ENCODE results near the gene CBLIF. TPM values are rescaled to one million over a fixed set of nuclear protein-coding genes. Genes with fewer than 3 reads are reported as not detected.
"Not testable (repeated sequence)": the region's sequence is repeated elsewhere in the genome, so short reads cannot be mapped to it uniquely, and the experiment has no call there.

Gene CBLIF
- total RNA-seq, 1 donor from 2014 or later: not detected

GRCh38 chr11:59792507-59792906 lies 52.8 kb downstream of the CBLIF start:
- peaks cover 21% of the 10 kb centered on the region for H3K36me3 ChIP-seq (ENCODE audit: control insufficient read depth, insufficient read depth, low read length)
- DNase-seq (ENCODE audit: low read depth): no peak
- H3K4me3 ChIP-seq (ENCODE audit: low read depth, low read length): no peak overlapping the region
- TF ChIP-seq, protein P1, sequence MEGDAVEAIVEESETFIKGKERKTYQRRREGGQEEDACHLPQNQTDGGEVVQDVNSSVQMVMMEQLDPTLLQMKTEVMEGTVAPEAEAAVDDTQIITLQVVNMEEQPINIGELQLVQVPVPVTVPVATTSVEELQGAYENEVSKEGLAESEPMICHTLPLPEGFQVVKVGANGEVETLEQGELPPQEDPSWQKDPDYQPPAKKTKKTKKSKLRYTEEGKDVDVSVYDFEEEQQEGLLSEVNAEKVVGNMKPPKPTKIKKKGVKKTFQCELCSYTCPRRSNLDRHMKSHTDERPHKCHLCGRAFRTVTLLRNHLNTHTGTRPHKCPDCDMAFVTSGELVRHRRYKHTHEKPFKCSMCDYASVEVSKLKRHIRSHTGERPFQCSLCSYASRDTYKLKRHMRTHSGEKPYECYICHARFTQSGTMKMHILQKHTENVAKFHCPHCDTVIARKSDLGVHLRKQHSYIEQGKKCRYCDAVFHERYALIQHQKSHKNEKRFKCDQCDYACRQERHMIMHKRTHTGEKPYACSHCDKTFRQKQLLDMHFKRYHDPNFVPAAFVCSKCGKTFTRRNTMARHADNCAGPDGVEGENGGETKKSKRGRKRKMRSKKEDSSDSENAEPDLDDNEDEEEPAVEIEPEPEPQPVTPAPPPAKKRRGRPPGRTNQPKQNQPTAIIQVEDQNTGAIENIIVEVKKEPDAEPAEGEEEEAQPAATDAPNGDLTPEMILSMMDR (IDR thresholded peaks at IDR 0.05; ENCODE audit: insufficient read depth, low read length, severe bottlenecking): no peak
- no peak for FAIRE-seq
- no peaks in the 10 kb centered on the region for H3K27me3 ChIP-seq (ENCODE audit: control insufficient read depth, insufficient read depth, low read length)

DNA sequence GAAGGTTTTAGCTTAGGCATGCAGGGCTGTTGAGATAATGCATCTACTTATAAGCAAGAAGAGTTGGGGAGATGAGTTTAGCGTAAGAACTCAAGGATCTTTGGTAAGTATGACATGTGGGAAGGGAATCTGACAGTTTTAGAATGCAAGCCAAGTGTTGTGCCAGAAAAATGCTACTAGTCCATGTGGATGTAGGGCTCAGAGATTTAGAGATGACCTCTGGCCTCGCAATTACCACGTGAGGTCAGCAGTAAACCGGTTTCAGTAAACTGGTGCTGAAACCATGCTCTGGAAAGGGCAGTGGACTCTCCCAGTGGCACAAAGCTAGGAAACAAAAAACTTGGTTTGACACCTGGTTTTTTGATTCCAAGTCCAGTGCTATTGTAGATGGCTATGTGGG lies 53.7 kb downstream of the CBLIF start:
- Histone ChIP-seq H3K27me3 (ENCODE audit: control insufficient read depth, insufficient read depth, low read length) (no peaks in the 10 kb centered on the region), H3K4me3 (ENCODE audit: low read depth, low read length) (no peak overlapping the region), H3K36me3 (ENCODE audit: control insufficient read depth, insufficient read depth, low read length) (peaks cover 21% of the 10 kb centered on the region)
- FAIRE-seq (no peak), DNase-seq (ENCODE audit: low read depth) (no peak)
- TF ChIP-seq, protein P1 (IDR thresholded peaks at IDR 0.05; ENCODE audit: insufficient read depth, low read length, severe bottlenecking): no peak

GRCh38 chr11:59787816-59788215 lies 57.5 kb downstream of the CBLIF start:
- FAIRE-seq (no peak), DNase-seq (ENCODE audit: low read depth) (peak; percentile 82)
- Histone ChIP-seq H3K4me3 (ENCODE audit: low read depth, low read length) (no peak overlapping the region), H3K27me3 (ENCODE audit: control insufficient read depth, insufficient read depth, low read length) (no peaks in the 10 kb centered on the region), H3K36me3 (ENCODE audit: control insufficient read depth, insufficient read depth, low read length) (peaks cover 11% of the 10 kb centered on the region)
- TF ChIP-seq, protein P1 (IDR thresholded peaks at IDR 0.05; ENCODE audit: insufficient read depth, low read length, severe bottlenecking): no peak

DNA sequence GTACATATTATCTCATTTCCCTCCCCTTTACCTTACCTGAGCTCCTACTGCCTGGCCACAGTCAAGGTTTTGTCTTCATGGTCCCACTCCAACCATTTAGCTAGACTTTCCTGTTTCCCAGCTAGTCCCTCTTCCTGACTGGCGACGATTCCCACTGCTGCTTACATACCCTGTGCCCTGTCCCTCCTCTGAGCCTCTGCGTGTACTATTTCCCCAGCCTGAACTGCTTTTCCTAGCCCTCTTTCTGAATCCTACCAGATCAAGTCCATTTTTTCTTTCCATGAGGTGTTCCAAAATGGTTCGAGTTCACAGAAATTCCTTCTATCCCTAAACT lies 58.1 kb downstream of the CBLIF start:
- TF ChIP-seq, protein P1 (IDR thresholded peaks at IDR 0.05; ENCODE audit: insufficient read depth, low read length, severe bottlenecking): no peak
- FAIRE-seq: no peak

DNA sequence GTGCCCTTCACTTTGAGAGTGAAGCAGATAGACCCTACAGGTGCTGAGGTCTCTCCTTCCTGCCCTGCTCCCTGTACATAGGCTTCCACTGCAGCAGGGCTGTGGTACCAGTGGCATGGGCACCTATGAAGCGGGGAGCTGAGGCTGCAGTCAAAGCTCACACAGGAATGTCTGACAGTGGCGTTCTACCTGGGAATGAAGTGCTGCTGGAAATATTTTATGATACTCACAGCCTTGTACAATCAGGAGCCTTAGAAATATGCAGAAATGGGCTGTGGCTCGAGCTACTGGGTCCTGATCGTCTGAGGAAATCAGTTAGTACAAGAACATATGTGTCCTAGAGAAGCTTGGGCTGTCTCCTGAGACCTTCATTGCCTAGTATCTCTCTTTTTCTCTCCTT lies 59.5 kb downstream of the CBLIF start:
- Histone ChIP-seq H3K36me3 (ENCODE audit: control insufficient read depth, insufficient read depth, low read length) (peaks cover 4% of the 10 kb centered on the region), H3K4me3 (ENCODE audit: low read depth, low read length) (no peak overlapping the region), H3K27me3 (ENCODE audit: control insufficient read depth, insufficient read depth, low read length) (no peaks in the 10 kb centered on the region)
- FAIRE-seq: no peak
- TF ChIP-seq, protein P1 (IDR thresholded peaks at IDR 0.05; ENCODE audit: insufficient read depth, low read length, severe bottlenecking): no peak
- no peak for DNase-seq (ENCODE audit: low read depth)

More for the DNA sequence above, 58.1 kb downstream of the CBLIF start:
- Histone ChIP-seq H3K4me3 (ENCODE audit: low read depth, low read length) (no peak overlapping the region), H3K27me3 (ENCODE audit: control insufficient read depth, insufficient read depth, low read length) (no peaks in the 10 kb centered on the region), H3K36me3 (ENCODE audit: control insufficient read depth, insufficient read depth, low read length) (peaks cover 11% of the 10 kb centered on the region)
- no peak for DNase-seq (ENCODE audit: low read depth)

DNA sequence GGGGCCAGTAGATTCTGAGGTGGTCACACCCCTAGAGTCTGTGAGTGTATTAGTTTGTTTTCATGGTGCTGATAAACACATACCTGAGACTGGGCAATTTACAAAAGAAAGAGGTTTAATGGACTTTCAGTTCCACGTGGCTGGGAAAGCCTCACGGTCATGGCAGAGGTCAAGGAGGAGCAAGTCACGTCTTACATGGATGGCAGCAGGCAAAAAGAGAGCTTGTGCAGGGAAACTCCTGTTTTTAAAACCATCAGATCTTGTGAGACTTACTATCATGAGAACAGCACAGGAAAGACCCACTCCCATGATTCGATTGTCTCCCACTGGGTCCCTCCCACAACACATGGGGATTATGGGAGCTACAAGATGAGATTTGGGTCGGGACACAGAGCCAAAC lies 60.9 kb downstream of the CBLIF start:
- FAIRE-seq; H3K27me3 ChIP-seq (ENCODE audit: control insufficient read depth, insufficient read depth, low read length); H3K36me3 ChIP-seq (ENCODE audit: control insufficient read depth, insufficient read depth, low read length); DNase-seq (ENCODE audit: low read depth); H3K4me3 ChIP-seq (ENCODE audit: low read depth, low read length): not testable (repeated sequence)
